Activated T-helper 2 cell treated with anti-CD3 and anti-CD28 coated beads, Interferon-gamma antibody, Interleukin-2, Interleukin-4, amounts not matched to agents 10 μg/mL and 5 μg/mL and 100 μg/mL, durations not matched to agents 14 hours and 24 hours and 36 hours (primary cell): ENCODE data around the gene SGPP2. TPM values are rescaled to one million over a fixed set of nuclear protein-coding genes. Genes with fewer than 3 reads are reported as not detected.

Experiments used
- DNase-seq: peaks from one replicate; pipeline ENCODE4 v3.0.0; 2021; ENCODE audit warnings: low spot score
- H3K27ac Mint-ChIP-seq: one replicate; pipeline ENCODE4 v1.8.0; 2021; ENCODE audit warnings: mixed read lengths
- H3K27me3 Mint-ChIP-seq: one replicate; pipeline ENCODE4 v1.8.0; 2021; ENCODE audit warnings: low read depth, mixed read lengths
- H3K36me3 Mint-ChIP-seq: one replicate; pipeline ENCODE4 v1.8.0; 2021; ENCODE audit warnings: low read depth, mixed read lengths
- H3K4me1 Mint-ChIP-seq: one replicate; pipeline ENCODE4 v1.8.0; 2021; ENCODE audit warnings: low read depth, mixed read lengths
- H3K4me3 Mint-ChIP-seq: one replicate; pipeline ENCODE4 v1.8.0; 2021; ENCODE audit warnings: low read depth, mild to moderate bottlenecking, moderate library complexity, mixed read lengths
- H3K9me3 Mint-ChIP-seq: one replicate; pipeline ENCODE4 v1.8.0; 2021; ENCODE audit warnings: mixed read lengths
- intact Hi-C: fragments of 100-400 bp; cut with micrococcal nuclease; formaldehyde crosslinking; loops from one replicate; pipeline ENCODE4 v1.15.1; 2023
- total RNA-seq: library from RNA; stranded (reverse); gene quantifications from 2 replicates; pipeline ENCODE4 v1.2.3, GENCODE V29; 2022

The SGPP2 gene
- total RNA-seq, 1 donor from 2014 or later = 11.4 TPM

GRCh38 chr2:222523783-222524544 lies 99.6 kb downstream of the SGPP2 start:
- H3K4me1 Mint-ChIP-seq = no peaks in the 10 kb centered on the region
- no peaks in the 10 kb centered on the region for H3K9me3 Mint-ChIP-seq
- peaks cover 9% of the 10 kb centered on the region for H3K36me3 Mint-ChIP-seq
- DNase-seq = no peak
- H3K27me3 Mint-ChIP-seq = no peaks in the 10 kb centered on the region
- no peak overlapping the region for H3K27ac Mint-ChIP-seq
- intact Hi-C loops = no loop called here
- H3K4me3 Mint-ChIP-seq = no peak overlapping the region

GRCh38 chr2:222525811-222526210 lies 101.5 kb downstream of the SGPP2 start:
- no peaks in the 10 kb centered on the region for H3K9me3 Mint-ChIP-seq
- no peaks in the 10 kb centered on the region for H3K4me1 Mint-ChIP-seq
- DNase-seq = no peak
- H3K27ac Mint-ChIP-seq = no peak overlapping the region
- H3K36me3 Mint-ChIP-seq = peaks cover 9% of the 10 kb centered on the region
- no peak overlapping the region for H3K4me3 Mint-ChIP-seq
- intact Hi-C loops = no loop called here
- no peaks in the 10 kb centered on the region for H3K27me3 Mint-ChIP-seq

GRCh38 chr2:222526480-222527277 lies 102.3 kb downstream of the SGPP2 start:
- Mint-ChIP-seq H3K4me1 (no peaks in the 10 kb centered on the region), H3K36me3 (peaks cover 9% of the 10 kb centered on the region), H3K27ac (no peak overlapping the region), H3K4me3 (no peak overlapping the region), H3K9me3 (no peaks in the 10 kb centered on the region), H3K27me3 (no peaks in the 10 kb centered on the region)
- intact Hi-C loops = no loop called here
- no peak for DNase-seq

- no peak overlapping the region for H3K27ac Mint-ChIP-seq
- no peak overlapping the region for H3K4me3 Mint-ChIP-seq
- no peak for DNase-seq
- H3K27me3 Mint-ChIP-seq = peaks cover 4% of the 10 kb centered on the region
- no peaks in the 10 kb centered on the region for H3K36me3 Mint-ChIP-seq
- intact Hi-C loops = no loop called here
- H3K4me1 Mint-ChIP-seq = no peaks in the 10 kb centered on the region
- H3K9me3 Mint-ChIP-seq = no peaks in the 10 kb centered on the region
Observed at GRCh38 chr2:222532315-222532714, 108.0 kb downstream of the SGPP2 start.

- H3K27ac Mint-ChIP-seq = no peak overlapping the region
- H3K4me3 Mint-ChIP-seq = no peak overlapping the region
- no peaks in the 10 kb centered on the region for H3K4me1 Mint-ChIP-seq
- DNase-seq = no peak
- intact Hi-C loops = no loop called here
- no peaks in the 10 kb centered on the region for H3K9me3 Mint-ChIP-seq
- no peaks in the 10 kb centered on the region for H3K36me3 Mint-ChIP-seq
- H3K27me3 Mint-ChIP-seq = peaks cover 4% of the 10 kb centered on the region
Observed at GRCh38 chr2:222535477-222535876, 111.1 kb downstream of the SGPP2 start.

- intact Hi-C loops = no loop called here
- Mint-ChIP-seq H3K27ac (no peak overlapping the region), H3K36me3 (no peaks in the 10 kb centered on the region), H3K4me1 (no peaks in the 10 kb centered on the region), H3K4me3 (no peak overlapping the region), H3K27me3 (peaks cover 4% of the 10 kb centered on the region), H3K9me3 (no peaks in the 10 kb centered on the region)
- no peak for DNase-seq
Observed at GRCh38 chr2:222538535-222538934, 114.2 kb downstream of the SGPP2 start.

- Mint-ChIP-seq H3K9me3 (no peaks in the 10 kb centered on the region), H3K27ac (no peak overlapping the region), H3K4me3 (no peak overlapping the region), H3K4me1 (no peaks in the 10 kb centered on the region), H3K36me3 (no peaks in the 10 kb centered on the region), H3K27me3 (peaks cover 11% of the 10 kb centered on the region)
- intact Hi-C loops = no loop called here
- no peak for DNase-seq
Observed at GRCh38 chr2:222544661-222545060, 120.3 kb downstream of the SGPP2 start.

- no peak for DNase-seq
- H3K4me1 Mint-ChIP-seq = no peaks in the 10 kb centered on the region
- no peak overlapping the region for H3K27ac Mint-ChIP-seq
- intact Hi-C loops = no loop called here
- no peaks in the 10 kb centered on the region for H3K9me3 Mint-ChIP-seq
- H3K36me3 Mint-ChIP-seq = no peaks in the 10 kb centered on the region
- H3K27me3 Mint-ChIP-seq = peaks cover 13% of the 10 kb centered on the region
- no peak overlapping the region for H3K4me3 Mint-ChIP-seq
Observed at GRCh38 chr2:222545823-222546795, 121.8 kb downstream of the SGPP2 start.

- no peak for DNase-seq
- Mint-ChIP-seq H3K27ac (no peak overlapping the region), H3K27me3 (peaks cover 13% of the 10 kb centered on the region), H3K36me3 (no peaks in the 10 kb centered on the region), H3K9me3 (no peaks in the 10 kb centered on the region), H3K4me3 (no peak overlapping the region), H3K4me1 (no peaks in the 10 kb centered on the region)
- intact Hi-C loops = no loop called here
Observed at GRCh38 chr2:222547083-222547482, 122.7 kb downstream of the SGPP2 start.

- intact Hi-C loops = no loop called here
- no peaks in the 10 kb centered on the region for H3K9me3 Mint-ChIP-seq
- no peak overlapping the region for H3K27ac Mint-ChIP-seq
- H3K36me3 Mint-ChIP-seq = no peaks in the 10 kb centered on the region
- H3K4me1 Mint-ChIP-seq = no peaks in the 10 kb centered on the region
- no peak overlapping the region for H3K4me3 Mint-ChIP-seq
- no peak for DNase-seq
- H3K27me3 Mint-ChIP-seq = peaks cover 18% of the 10 kb centered on the region
Observed at GRCh38 chr2:222548992-222549391, 124.6 kb downstream of the SGPP2 start.

- no peaks in the 10 kb centered on the region for H3K9me3 Mint-ChIP-seq
- no peaks in the 10 kb centered on the region for H3K4me1 Mint-ChIP-seq
- DNase-seq = no peak
- H3K27me3 Mint-ChIP-seq = peaks cover 7% of the 10 kb centered on the region
- no peak overlapping the region for H3K27ac Mint-ChIP-seq
- no peaks in the 10 kb centered on the region for H3K36me3 Mint-ChIP-seq
- H3K4me3 Mint-ChIP-seq = no peak overlapping the region
- intact Hi-C loops = no loop called here
Observed at GRCh38 chr2:222554517-222554916, 130.2 kb downstream of the SGPP2 start.

GRCh38 chr2:222561151-222561550 lies 136.8 kb downstream of the SGPP2 start:
- H3K27ac Mint-ChIP-seq = no peak overlapping the region
- peaks cover 7% of the 10 kb centered on the region for H3K36me3 Mint-ChIP-seq
- no peaks in the 10 kb centered on the region for H3K9me3 Mint-ChIP-seq
- H3K4me1 Mint-ChIP-seq = no peaks in the 10 kb centered on the region
- no peak for DNase-seq
- H3K4me3 Mint-ChIP-seq = no peak overlapping the region
- intact Hi-C loops = loop anchor here (1.0 to 5.0 kb wide), 2 partner anchors 243 to 504 kb away; no protein-coding TSS in a partner anchor
- H3K27me3 Mint-ChIP-seq = no peaks in the 10 kb centered on the region
